Right lung (tissue), 5 donors: ENCODE data around the gene ATXN7L1. TPM values are rescaled to one million over a fixed set of nuclear protein-coding genes. Genes with fewer than 3 reads are reported as not detected.

Experiments used
- DNase-seq, 2 donors: peaks; one replicate each; pipeline ENCODE4 v3.0.0-alpha.2; 2013
- polyA plus RNA-seq, 5 donors: library from polyadenylated mRNA; unstranded; fragments of 120-200 nt; gene quantifications; one replicate each; pipeline versions ENCODE4 v1.2.1 to v1.2.3, GENCODE V29; 2013; ENCODE audit warnings: inconsistent platforms in 1 of 5, low replicate concordance in 1 of 5; ENCODE audit not compliant: insufficient read length in 5 of 5, insufficient read depth in 1 of 5

The ATXN7L1 gene
- polyA plus RNA-seq, 5 donors: 9.6 to 15.6 (median 14.0) TPM

DNA sequence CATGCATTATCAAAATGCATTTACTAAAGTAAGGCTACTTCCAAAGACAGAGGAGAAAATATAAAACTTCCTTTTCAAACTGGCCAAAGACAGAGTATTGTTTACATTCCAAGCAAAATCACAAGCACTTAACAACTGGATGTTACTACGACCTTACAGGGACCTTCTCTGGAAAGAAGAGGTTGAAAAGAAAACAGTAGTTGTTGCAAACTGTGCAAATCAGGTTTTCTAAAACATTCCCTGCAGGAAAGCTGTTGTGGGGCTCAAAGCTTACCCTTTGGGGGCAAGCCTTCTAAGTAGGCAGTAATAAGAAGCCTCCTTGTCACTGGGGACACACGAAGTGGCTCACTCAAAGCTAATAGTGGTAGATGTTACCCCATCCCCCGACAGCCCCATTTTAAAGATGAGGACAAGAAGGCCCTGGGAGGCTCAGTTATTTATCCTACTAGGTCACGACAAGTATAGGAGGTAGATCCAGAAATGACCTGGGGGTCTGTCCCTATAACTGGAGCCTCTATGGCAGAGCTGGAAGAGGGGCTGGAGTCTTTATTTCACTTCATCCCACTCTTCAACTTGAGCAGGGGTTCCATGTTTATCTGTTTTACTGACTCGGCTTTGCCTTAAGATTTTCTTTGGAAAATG lies 46.6 kb downstream of the ATXN7L1 start:
- DNase-seq: no peak

GRCh38 chr7:105828141-105828540 lies 48.3 kb downstream of the ATXN7L1 start:
- DNase-seq: no peak

DNA sequence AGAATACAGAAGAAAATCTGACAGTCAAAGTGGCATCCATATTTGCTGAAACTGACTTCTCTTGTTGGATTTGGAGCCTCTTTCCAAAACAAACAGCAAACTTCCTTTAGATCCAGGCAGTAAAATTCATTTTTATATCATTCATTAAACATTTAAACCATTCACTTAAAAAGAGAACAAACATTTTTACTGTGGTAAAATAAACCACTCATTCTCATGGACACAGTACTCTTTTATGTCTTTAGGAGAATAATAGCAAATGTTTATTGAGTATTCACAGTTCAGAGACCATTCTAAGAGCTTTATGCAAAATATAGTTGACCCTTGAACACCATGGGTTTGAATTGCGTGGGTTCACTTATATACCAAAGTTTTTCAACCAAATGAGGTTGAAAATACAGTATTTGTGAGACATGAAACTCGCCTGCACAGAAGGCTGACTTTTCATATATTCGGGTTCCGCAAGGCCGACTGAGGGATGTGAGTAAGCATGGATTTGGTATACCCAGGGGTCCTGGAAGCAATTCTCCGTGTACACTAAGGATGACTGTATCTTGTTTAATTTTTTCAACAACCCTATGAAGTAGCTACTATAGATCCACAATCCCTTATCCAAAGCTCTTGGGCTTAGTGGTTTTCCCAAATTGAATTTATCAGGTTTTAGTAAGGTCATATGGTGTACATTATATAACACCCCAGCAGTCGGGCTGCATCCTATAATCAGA lies 49.1 kb downstream of the ATXN7L1 start:
- DNase-seq: no peak

GRCh38 chr7:105826143-105826542 lies 50.3 kb downstream of the ATXN7L1 start:
- no peak for DNase-seq

DNA sequence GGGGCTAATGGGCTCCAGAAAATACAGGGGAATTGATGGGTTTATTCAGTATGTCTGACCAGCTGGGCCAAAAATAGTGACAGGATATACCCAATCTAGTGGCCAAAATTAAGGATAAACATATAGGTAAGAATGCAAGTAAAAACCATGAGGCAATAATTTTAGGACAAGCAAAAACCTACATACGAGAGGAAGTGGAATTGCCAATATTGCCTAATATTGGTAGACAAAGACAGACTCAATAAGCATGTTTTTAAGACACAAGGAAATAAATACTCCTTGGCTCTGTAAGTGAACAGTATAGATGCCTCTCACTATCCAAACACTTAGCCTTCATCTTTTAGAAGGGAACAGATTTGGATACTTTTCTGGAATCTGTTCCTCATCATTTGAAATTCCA lies 51.0 kb downstream of the ATXN7L1 start:
- DNase-seq: no peak

DNA sequence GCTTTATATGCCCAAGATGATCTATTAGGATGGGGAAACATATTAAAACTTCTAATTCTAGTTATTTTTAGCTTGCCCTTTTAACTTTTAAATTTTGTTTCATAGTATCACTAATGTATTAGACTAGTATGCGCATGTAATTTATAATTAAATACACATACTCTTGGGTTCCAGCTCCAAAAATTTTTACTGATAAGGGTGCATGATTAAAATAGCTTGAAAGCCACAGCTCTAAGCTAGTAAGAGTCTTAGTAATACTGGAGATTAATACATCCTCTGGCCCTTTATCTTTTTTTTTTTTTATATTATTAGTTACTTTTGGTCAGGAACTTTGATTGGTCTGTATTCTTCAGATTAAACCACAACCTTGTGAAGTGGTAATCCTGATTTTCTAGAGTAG lies 53.6 kb downstream of the ATXN7L1 start:
- DNase-seq: no peak

- no peak for DNase-seq
Observed at GRCh38 chr7:105821527-105821926, 54.9 kb downstream of the ATXN7L1 start.

DNA sequence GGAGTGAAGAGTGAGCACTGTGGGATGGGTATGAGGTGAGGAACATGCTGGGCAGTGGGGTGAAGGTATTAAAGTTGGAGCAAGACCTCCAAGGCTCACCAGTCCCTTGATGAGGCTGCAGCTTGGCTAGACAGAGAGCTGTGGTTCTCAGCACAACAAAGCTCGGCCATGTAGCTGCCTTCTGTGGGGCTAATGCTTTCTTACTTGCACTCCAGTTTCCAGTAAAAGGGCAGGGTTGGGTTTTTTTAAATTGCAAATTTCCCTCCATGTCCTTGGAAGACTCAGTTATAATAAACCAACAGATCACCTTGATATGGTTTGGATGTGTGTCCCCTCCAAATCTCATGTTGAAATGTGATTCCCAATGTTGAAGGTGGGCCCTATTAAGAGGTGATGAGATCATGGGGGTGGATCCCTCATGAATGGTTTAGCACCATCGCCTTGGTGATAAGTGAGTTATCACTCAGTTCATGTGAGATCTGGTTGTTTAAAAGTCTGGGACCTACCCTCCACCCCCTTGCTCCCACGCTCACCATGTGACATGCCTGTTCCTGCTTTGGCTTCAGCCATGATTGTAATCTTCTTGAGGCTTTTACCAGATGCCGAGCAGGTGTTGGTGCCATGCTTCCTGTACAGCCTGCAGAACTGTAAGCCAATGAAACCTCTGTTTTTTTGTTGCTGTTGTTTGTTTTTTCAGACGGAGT lies 55.9 kb downstream of the ATXN7L1 start:
- no peak for DNase-seq

- DNase-seq: no peak
Observed at GRCh38 chr7:105819559-105819958, 56.8 kb downstream of the ATXN7L1 start.

- DNase-seq: no peak
Observed at GRCh38 chr7:105816954-105817615, 59.3 kb downstream of the ATXN7L1 start.

- DNase-seq: no peak
Observed at GRCh38 chr7:105816266-105816843, 60.0 kb downstream of the ATXN7L1 start.

- DNase-seq: no peak
Observed at GRCh38 chr7:105815576-105815975, 60.8 kb downstream of the ATXN7L1 start.

DNA sequence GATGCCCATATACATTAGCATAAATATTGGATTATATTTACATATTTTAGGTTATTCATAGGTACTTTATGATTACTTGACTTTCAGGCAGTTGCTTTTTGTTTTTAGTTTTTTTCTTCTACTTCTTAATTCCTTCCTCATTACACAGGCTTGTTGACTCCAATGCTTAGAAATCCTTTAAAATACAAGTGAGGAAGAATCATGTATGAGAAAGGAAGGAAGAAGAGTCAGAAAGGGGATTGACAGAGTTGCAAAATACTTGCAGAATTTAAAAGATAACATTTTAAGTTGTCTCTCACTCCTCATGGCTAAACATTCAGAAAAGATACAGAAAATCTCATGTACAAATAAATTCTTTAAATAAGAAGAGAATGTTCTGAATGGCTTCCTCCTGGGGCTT lies 61.9 kb downstream of the ATXN7L1 start:
- DNase-seq: no peak

DNA sequence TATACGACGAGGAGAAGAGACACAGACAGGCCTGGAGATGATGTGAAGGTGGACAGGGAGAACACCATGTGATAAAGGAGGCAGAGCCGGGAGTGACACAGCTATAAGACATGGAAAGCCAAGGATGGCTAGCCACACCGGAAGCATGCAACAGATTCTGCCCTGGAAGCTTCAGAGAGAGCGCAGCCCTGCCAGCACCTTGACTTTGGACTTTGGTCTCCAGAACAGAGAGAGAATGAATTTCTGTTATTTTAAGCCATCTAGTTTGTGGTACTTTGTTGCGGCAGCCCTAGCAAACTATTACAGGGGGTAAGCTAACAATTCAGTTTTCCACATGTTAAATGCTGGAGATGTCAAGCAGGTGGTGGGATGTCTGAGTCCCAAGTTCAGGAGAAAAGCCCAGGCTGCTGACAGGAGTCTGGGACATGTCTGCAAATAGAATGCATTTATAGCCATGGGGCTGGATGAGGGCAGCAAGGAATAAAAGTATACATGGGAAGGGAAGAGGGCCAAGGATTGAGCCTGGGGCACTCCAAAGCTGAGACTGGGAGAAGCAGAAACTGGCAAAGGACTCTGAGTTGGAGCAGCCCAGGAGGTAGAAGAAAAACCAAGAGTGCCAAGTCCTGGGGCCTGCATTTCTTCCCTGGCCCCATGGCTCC lies 65.1 kb downstream of the ATXN7L1 start:
- no peak for DNase-seq

DNA sequence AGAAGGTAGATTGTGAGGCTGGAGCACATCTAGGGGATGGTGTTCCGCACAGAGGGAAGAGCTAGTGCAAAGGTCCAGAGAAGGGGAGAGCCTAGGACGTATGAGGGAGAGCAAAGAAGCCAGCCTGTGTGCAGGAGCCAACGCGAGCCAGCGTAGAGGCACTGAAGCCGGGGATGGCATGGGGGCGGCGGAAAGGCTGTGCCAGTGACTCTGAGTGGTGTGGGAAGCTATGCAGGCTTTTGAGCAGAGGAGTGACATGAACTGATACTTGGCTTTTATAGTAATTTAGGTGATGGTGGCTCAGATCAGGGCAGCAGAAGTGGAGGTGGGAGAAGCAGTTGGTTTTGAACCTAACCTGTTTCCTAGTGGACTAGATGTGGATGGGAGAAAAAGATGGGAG lies 65.8 kb downstream of the ATXN7L1 start:
- DNase-seq: no peak

GRCh38 chr7:105808703-105809590 lies 67.5 kb downstream of the ATXN7L1 start:
- no peak for DNase-seq

DNA sequence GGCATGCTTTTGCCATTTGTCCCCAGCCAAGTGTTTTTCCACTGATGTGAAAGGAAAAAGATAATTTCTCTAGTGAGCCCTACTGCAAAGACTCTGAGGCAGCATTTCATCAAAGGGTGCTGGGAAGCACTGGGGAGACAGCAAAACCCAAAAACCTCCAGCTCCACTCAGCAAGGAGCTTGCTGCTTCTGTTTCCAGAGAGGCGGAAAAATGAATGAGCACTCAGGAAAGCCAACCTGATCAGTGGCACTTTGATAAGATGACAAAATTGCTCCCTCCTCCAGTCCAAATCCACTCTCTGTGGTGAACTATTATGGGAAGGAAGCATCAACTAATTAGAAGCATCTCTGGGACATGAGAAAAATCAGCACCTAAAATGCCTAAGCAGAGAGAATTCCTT lies 68.2 kb downstream of the ATXN7L1 start:
- DNase-seq: no peak

DNA sequence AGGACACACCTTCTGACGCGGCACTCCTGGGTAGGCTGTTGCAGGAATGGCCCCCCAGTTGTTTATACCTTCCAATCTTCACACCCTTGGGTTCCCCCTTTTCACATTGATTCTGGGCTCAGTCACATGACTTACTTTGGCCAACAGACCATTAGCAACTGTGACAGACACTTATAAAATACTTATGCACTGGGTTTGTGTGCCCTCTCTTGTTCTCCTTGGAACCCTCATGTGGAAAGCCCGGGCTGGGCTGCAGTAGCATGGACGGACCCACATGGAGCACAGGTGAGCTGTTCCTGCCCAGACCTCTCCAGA lies 69.0 kb downstream of the ATXN7L1 start:
- no peak for DNase-seq

- DNase-seq: no peak
Observed at GRCh38 chr7:105806592-105807447, 69.6 kb downstream of the ATXN7L1 start.
